DND-41 (cell line): ENCODE data around the gene MICAL1.
A peak's percentile ranks its signal among the peaks of the same experiment; 100 is the strongest.

ENCODE experiments used
- ATAC-seq: fragments of 200-7000 bp; cut with Tn5 transposase; 3 replicates; pipeline ENCODE4 v1.9.1; 2021; ENCODE audit warnings: low read depth; ENCODE audit not compliant: insufficient read depth
- DNase-seq: peaks from one replicate; pipeline ENCODE4 v3.0.0-alpha.2; 2020
- H2AFZ ChIP-seq: 2 replicates; pipeline ENCODE4 v1.6.0; 2012; ENCODE audit warnings: low read depth, low read length
- H3K27ac ChIP-seq: 2 replicates; pipeline ENCODE4 v1.5.1; 2012; ENCODE audit warnings: low read length, inconsistent platforms
- H3K27me3 ChIP-seq: fragments of 200-600 bp; sonication (generic); 2 replicates; pipeline ENCODE4 v1.6.0; 2012; ENCODE audit warnings: low read length, mild to moderate bottlenecking, inconsistent platforms; ENCODE audit not compliant: insufficient read depth, poor library complexity
- H3K36me3 ChIP-seq: 2 replicates; pipeline ENCODE4 v1.5.1; 2012; ENCODE audit warnings: low read length, inconsistent platforms; ENCODE audit not compliant: insufficient read depth
- H3K4me1 ChIP-seq: 2 replicates; pipeline ENCODE4 v1.5.1; 2012; ENCODE audit warnings: mild to moderate bottlenecking, low read length; ENCODE audit not compliant: insufficient read depth
- H3K4me2 ChIP-seq: 2 replicates; pipeline ENCODE4 v1.6.0; 2012; ENCODE audit warnings: mild to moderate bottlenecking, moderate library complexity, low read length, inconsistent platforms; ENCODE audit not compliant: insufficient read depth
- H3K4me3 ChIP-seq, 2 experiments: fragments of 200-600 bp in 1 of 2; shearing (Covaris generic) in 1 of 2; 2 replicates each; pipeline ENCODE4 v1.5.1; 2012 to 2016; ENCODE audit warnings: inconsistent platforms in 2 of 2, low read length in 2 of 2, mild to moderate bottlenecking in 2 of 2, low read depth in 1 of 2, moderate library complexity in 1 of 2
- H3K79me2 ChIP-seq: 2 replicates; pipeline ENCODE4 v1.6.0; 2012; ENCODE audit warnings: low read length, inconsistent platforms; ENCODE audit not compliant: insufficient read depth
- H3K9ac ChIP-seq: 2 replicates; pipeline ENCODE4 v1.6.0; 2012; ENCODE audit warnings: low read depth, mild to moderate bottlenecking, inconsistent platforms, low read length, moderate library complexity
- H3K9me3 ChIP-seq: 2 replicates; pipeline ENCODE4 v1.5.1; 2012; ENCODE audit warnings: low read length, moderate library complexity, mild to moderate bottlenecking, inconsistent platforms; ENCODE audit not compliant: insufficient read depth, severe bottlenecking
- H4K20me1 ChIP-seq: 2 replicates; pipeline ENCODE4 v1.6.0; 2012; ENCODE audit warnings: low read length; ENCODE audit not compliant: insufficient read depth
- EZH2 ChIP-seq: IDR thresholded peaks from 3 replicates; pipeline ENCODE4 v1.6.1; 2012; ENCODE audit warnings: borderline replicate concordance, low read depth, mild to moderate bottlenecking, moderate library complexity, low read length, inconsistent platforms; ENCODE audit not compliant: severe bottlenecking
- TF ChIP-seq, protein P1 (sequence below): IDR thresholded peaks from 2 replicates; pipeline ENCODE4 v1.5.1; 2012; ENCODE audit warnings: borderline replicate concordance, low read length, moderate library complexity, mild to moderate bottlenecking; ENCODE audit not compliant: poor library complexity, severe bottlenecking; ENCODE audit errors: extremely low read depth

MICAL1 gene

GRCh38 chr6:109477184-109477583 is 21.6 kb upstream of the MICAL1 start:
- no peak overlapping the region for H2AFZ ChIP-seq
- H3K79me2 ChIP-seq: peaks cover 86% of the 10 kb centered on the region
- no peak for DNase-seq
- H3K4me3 ChIP-seq: peak overlapping the region in 1 of 2 experiments; percentile 48; a peak in 2 of 4 replicates
- peak overlapping the region; percentile 62 for H3K4me2 ChIP-seq
- H3K9me3 ChIP-seq: no peaks in the 10 kb centered on the region
- ATAC-seq: no peak
- H3K9ac ChIP-seq: no peak overlapping the region; the same call in 1 of the 2 replicates
- no peak for TF ChIP-seq EZH2
- TF ChIP-seq, protein P1, sequence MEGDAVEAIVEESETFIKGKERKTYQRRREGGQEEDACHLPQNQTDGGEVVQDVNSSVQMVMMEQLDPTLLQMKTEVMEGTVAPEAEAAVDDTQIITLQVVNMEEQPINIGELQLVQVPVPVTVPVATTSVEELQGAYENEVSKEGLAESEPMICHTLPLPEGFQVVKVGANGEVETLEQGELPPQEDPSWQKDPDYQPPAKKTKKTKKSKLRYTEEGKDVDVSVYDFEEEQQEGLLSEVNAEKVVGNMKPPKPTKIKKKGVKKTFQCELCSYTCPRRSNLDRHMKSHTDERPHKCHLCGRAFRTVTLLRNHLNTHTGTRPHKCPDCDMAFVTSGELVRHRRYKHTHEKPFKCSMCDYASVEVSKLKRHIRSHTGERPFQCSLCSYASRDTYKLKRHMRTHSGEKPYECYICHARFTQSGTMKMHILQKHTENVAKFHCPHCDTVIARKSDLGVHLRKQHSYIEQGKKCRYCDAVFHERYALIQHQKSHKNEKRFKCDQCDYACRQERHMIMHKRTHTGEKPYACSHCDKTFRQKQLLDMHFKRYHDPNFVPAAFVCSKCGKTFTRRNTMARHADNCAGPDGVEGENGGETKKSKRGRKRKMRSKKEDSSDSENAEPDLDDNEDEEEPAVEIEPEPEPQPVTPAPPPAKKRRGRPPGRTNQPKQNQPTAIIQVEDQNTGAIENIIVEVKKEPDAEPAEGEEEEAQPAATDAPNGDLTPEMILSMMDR: no peak
- H3K36me3 ChIP-seq: peaks cover 87% of the 10 kb centered on the region
- peaks cover 58% of the 10 kb centered on the region for H3K4me1 ChIP-seq
- peak overlapping the region; percentile 21; the same call in 1 of the 2 replicates for H3K27ac ChIP-seq
- no peaks in the 10 kb centered on the region for H3K27me3 ChIP-seq
- peaks cover 45% of the 10 kb centered on the region for H4K20me1 ChIP-seq

DNA sequence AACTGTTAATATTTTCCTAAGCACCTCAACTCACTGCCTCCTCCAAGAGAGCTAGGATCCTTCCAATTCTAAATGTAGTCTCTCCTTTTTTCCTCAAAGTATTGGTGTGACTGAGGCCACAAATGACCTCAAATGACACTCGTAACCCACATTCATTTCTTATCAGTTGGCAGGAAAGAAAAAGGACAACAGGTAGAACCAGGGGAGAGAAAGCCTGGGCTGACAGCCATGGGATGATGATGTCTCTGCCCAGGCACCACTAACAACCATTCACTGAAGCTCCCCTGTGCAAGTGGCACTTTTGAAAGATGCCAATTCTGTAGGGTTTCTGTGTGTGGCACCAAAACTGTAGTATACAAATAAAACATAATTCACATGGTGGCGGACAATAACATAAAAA is 20.1 kb upstream of the MICAL1 start:
- H3K4me2 ChIP-seq: no peak overlapping the region
- TF ChIP-seq, protein P1: no peak
- no peak for TF ChIP-seq EZH2
- no peak for ATAC-seq
- no peaks in the 10 kb centered on the region for H3K27me3 ChIP-seq
- no peak overlapping the region for H3K9ac ChIP-seq
- no peak for DNase-seq
- H2AFZ ChIP-seq: no peak overlapping the region
- peaks cover 77% of the 10 kb centered on the region for H3K79me2 ChIP-seq
- no peak overlapping the region for H3K27ac ChIP-seq
- H3K9me3 ChIP-seq: no peaks in the 10 kb centered on the region
- H3K4me1 ChIP-seq: peaks cover 42% of the 10 kb centered on the region
- peaks cover 90% of the 10 kb centered on the region for H3K36me3 ChIP-seq
- H4K20me1 ChIP-seq: peaks cover 44% of the 10 kb centered on the region
- H3K4me3 ChIP-seq: no peak overlapping the region

DNA sequence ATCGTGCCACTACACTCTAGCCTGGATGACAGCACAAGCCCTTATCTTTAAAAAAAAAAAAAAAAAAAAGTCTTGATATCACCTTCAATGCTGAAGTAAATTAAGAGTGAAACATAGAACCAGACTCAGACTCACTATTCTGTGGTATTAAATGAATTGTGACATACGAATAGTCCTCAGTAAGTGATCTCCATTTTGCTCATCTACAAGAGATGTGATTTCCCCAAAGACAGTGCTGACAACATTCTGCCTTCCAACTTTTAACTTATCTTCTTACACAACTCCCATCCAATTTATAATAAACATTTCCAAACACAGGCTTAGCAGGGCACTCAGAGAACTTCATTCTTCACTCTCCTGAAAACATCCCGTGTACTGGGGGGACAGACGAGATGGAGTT is 19.4 kb upstream of the MICAL1 start:
- peaks cover 36% of the 10 kb centered on the region for H3K4me1 ChIP-seq
- no peak overlapping the region for H3K4me3 ChIP-seq
- no peak overlapping the region for H3K4me2 ChIP-seq
- TF ChIP-seq, protein P1: no peak
- TF ChIP-seq EZH2: no peak
- DNase-seq (no peak), ATAC-seq (no peak)
- H3K79me2 ChIP-seq: peaks cover 71% of the 10 kb centered on the region
- H4K20me1 ChIP-seq: peaks cover 44% of the 10 kb centered on the region
- H2AFZ ChIP-seq: no peak overlapping the region
- H3K36me3 ChIP-seq: peaks cover 90% of the 10 kb centered on the region
- no peaks in the 10 kb centered on the region for H3K9me3 ChIP-seq
- no peak overlapping the region for H3K27ac ChIP-seq
- H3K9ac ChIP-seq: no peak overlapping the region
- H3K27me3 ChIP-seq: no peaks in the 10 kb centered on the region

DNA sequence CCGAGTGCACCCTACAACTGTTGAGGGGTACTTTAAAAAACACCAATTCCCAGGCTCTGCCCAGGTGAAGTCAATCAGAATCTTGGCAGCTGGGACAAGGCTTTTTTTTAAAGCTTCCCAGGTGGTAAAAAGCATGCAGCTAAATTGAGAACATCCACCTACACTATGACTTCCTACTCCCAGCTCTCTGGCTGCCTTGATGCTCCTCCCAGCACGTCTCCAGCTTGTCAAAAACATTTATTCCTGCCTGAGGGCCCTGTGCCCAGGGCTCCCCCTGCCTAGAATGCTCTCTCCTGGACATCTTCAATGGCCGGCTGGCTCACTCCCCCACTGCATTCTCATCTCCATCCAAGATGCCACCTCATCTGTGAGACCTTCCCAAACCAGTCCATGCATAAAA is 17.5 kb upstream of the MICAL1 start:
- H3K79me2 ChIP-seq: peaks cover 54% of the 10 kb centered on the region

More for the DNA sequence above, 17.5 kb upstream of the MICAL1 start:
- Histone ChIP-seq H3K27me3 (no peaks in the 10 kb centered on the region), H3K4me1 (peaks cover 19% of the 10 kb centered on the region), H3K4me3 (no peak overlapping the region), H3K4me2 (no peak overlapping the region), H4K20me1 (peaks cover 49% of the 10 kb centered on the region), H3K9me3 (no peaks in the 10 kb centered on the region), H3K9ac (no peak overlapping the region), H3K36me3 (peaks cover 98% of the 10 kb centered on the region), H3K27ac (no peak overlapping the region), H2AFZ (no peak overlapping the region)
- TF ChIP-seq, protein P1: no peak
- no peak for TF ChIP-seq EZH2
- DNase-seq (no peak), ATAC-seq (no peak)
